Activated naive CD4-positive, alpha-beta T cell treated with anti-CD3 and anti-CD28 coated beads, Interleukin-2, amount 50 U/mL, for 24 hours (primary cell): ENCODE results near the gene EFTUD2.
A peak's percentile ranks its signal among the peaks of the same experiment; 100 is the strongest.

Experiments
- H3K27ac Mint-ChIP-seq: one replicate; pipeline ENCODE4 v1.8.0; 2021; ENCODE audit warnings: mild to moderate bottlenecking, mixed read lengths
- H3K27me3 Mint-ChIP-seq: one replicate; pipeline ENCODE4 v1.8.0; 2021; ENCODE audit warnings: mixed read lengths
- H3K36me3 Mint-ChIP-seq: one replicate; pipeline ENCODE4 v1.8.0; 2021; ENCODE audit warnings: mixed read lengths
- H3K4me1 Mint-ChIP-seq: one replicate; pipeline ENCODE4 v1.8.0; 2021; ENCODE audit warnings: mixed read lengths
- H3K4me3 Mint-ChIP-seq: one replicate; pipeline ENCODE4 v1.8.0; 2021; ENCODE audit warnings: mild to moderate bottlenecking, mixed read lengths
- H3K9me3 Mint-ChIP-seq: one replicate; pipeline ENCODE4 v1.8.0; 2021; ENCODE audit warnings: mixed read lengths

EFTUD2 gene

DNA sequence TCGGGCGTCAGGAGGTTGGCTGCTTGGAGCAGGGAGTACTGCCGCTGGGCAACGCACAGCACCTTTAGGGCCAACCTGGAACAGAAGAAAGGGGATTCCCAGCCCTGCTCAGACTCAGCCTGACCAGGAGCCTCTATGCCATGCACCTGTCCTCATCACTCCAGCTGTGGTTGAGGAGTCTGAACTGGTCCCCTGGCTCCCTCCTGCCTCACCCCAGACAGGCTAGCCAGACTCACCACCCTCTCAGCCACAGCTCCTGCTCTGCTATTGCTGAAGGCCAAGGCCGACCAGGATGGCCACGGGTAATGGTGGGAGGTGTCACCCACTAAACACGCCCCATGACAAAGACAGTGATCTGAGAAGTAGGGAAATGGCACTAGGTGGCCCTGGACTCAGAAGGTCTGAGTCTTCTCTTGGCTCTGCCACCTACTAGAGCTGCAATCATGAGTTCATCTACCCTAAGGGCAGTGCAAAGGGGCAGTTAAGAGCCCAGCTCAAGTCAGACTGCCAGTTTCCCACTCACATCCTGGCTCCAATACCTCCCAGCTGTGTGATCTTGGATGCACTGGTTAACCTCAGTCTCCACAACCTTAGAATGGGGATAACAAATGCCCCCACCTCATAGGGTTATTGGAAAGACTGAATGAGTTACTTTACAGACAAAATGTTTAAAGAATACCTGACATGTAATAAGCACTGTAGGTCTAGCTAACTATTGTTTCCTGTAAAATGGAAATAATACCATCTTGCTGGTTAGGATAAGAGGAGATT is 29.9 kb upstream of the EFTUD2 start:
- no peaks in the 10 kb centered on the region for H3K4me1 Mint-ChIP-seq
- no peak overlapping the region for H3K27ac Mint-ChIP-seq
- no peak overlapping the region for H3K4me3 Mint-ChIP-seq
- H3K36me3 Mint-ChIP-seq, result no peaks in the 10 kb centered on the region
- no peaks in the 10 kb centered on the region for H3K9me3 Mint-ChIP-seq
- no peaks in the 10 kb centered on the region for H3K27me3 Mint-ChIP-seq

DNA sequence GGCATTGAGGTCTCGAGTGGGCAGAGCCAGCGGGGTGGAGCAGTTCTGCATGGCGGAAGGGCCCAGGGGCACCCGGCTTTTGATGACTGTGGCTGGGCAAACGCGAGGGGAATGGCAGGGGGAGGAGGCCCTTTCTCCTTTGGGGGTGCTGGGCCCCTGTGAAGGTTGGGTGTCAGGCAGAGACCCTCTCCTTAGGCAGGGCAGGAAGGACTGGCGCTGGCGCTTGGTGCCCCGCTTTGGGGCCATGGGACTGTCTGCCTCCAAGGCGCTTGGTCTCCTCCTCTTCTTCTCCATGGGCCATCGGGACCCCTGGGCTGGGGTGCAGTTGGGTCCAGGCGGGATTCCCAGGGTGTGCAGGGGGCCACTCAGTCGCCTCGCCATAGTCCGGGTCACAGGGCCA is 28.9 kb upstream of the EFTUD2 start:
- no peaks in the 10 kb centered on the region for H3K36me3 Mint-ChIP-seq
- peak overlapping the region; percentile 55 for H3K27ac Mint-ChIP-seq
- no peaks in the 10 kb centered on the region for H3K4me1 Mint-ChIP-seq
- no peak overlapping the region for H3K4me3 Mint-ChIP-seq
- no peaks in the 10 kb centered on the region for H3K27me3 Mint-ChIP-seq
- H3K9me3 Mint-ChIP-seq, result no peaks in the 10 kb centered on the region

DNA sequence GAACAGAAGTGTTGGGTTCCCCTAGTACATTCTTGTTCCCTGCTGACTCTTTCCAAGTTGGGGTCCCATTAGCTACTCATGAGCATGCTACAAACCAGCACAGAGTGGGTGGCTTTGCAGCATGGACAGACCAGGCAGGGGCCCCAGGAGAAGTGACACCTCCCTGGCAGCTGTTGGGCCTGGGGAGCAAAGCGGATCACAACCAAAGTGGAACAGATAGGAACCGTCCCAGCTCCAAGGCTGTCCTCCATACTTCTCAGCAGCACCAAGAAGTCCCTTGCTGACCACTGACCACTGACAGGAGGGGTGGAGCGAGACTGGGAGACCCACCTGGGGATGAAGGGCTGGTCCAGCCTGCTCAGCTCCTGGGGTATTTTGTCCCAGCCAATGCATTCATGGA is 28.5 kb upstream of the EFTUD2 start:
- Mint-ChIP-seq H3K27ac (no peak overlapping the region), H3K27me3 (no peaks in the 10 kb centered on the region), H3K4me1 (no peaks in the 10 kb centered on the region), H3K9me3 (no peaks in the 10 kb centered on the region), H3K4me3 (no peak overlapping the region), H3K36me3 (no peaks in the 10 kb centered on the region)

DNA sequence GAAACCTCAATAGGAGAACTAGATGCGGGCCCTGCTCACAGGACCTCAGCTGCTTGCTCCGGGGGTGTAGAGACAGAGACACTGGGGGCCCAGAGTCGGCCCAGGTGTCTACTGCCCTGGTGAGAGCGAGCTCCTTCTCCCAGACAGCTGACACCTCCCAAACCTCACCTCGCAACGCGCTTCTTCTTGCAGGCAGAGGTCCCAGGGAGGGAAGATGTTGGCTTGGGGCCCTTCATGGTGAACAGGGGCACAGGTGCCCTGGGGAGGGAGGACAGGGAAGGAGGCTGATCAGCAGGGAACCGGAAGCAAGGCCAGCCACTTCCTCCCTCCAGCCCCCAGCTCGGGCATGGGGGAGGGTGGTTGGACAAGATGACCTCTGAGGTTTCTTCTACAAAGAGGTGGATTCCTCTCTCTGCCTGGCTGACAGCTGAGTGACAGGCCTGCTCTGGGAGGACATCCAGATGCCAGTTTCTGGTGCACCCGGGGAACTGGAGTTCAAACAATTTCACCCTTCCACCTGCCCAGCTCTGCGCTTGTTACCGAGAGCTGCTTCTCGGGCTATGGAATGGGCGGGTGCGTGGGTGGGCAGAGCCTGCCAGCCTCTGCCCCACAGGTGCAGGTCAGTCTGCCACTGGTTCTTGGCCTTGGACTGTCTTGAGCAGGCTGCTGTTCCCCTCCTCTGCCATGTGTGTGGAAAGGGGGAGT is 27.7 kb upstream of the EFTUD2 start:
- Mint-ChIP-seq H3K4me3 (no peak overlapping the region), H3K27me3 (no peaks in the 10 kb centered on the region), H3K27ac (no peak overlapping the region), H3K36me3 (no peaks in the 10 kb centered on the region), H3K4me1 (no peaks in the 10 kb centered on the region), H3K9me3 (no peaks in the 10 kb centered on the region)

DNA sequence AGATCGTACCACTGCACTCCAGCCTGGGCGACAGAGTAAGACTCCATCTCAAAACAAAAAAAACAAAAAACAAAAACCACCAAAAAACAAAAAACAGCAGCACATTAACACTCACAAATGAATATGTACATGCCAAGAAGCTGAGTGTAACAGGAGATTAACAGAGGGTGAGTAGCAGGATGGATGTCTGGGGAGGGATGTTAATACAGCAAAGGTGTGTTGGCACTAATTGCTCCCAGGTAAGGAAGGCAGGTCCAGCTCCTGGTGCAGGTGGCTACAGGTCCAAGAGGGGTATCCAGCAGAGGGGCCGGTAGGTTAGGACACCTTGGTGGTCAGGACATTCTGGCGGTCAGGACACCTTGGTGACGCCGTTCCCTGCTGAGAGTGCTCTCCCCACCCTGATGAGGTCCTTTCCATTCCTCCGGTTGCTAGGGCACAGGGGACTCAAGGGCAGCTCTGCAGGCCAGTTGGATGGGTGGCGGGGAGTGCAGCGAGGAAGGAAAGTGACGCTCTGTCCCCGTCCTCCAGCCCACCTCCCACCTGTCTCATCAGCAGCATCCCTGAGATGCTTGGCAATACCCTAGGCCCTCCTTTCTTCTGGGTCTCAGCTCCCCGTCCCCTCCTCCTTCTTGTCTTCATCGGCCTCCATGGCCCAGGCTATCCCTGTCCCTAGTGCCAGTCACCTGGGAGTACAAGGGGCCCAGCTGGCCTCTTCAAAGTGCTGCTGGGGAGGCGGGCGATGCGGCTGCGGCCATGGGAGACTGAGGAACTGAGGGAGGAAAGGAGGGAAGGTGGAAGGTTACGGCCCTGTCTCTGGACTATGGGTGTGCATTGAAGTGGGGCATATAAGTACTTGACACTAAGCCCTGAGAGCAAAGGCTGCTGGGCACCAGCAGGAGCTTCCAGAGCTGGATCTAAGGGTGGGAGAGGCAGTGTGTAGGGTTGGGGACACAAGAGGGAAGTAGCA is 26.8 kb upstream of the EFTUD2 start:
- H3K4me3 Mint-ChIP-seq, result no peak overlapping the region
- no peaks in the 10 kb centered on the region for H3K9me3 Mint-ChIP-seq
- no peaks in the 10 kb centered on the region for H3K36me3 Mint-ChIP-seq
- no peak overlapping the region for H3K27ac Mint-ChIP-seq
- no peaks in the 10 kb centered on the region for H3K4me1 Mint-ChIP-seq
- H3K27me3 Mint-ChIP-seq, result no peaks in the 10 kb centered on the region

DNA sequence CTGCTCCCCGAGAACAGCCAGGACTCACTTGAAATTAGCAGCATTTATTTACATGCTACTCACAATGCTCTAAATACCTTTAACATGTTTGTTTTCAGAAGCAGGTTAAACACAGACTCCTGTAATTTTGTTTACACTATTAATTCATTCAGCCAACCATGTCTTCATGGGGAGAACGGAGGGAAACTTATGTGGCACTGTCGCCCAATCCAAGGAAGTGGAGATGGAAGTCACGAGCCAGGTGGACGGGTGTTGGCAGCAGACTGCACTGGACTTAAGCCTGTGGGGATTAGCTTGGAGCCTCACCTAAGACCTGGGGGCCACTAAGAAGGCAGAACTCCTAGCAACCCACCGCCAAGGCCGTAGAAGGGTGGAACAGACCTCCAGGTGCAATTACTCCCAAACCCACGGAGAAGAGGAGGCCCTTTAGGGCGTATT is 24.9 kb upstream of the EFTUD2 start:
- Mint-ChIP-seq H3K4me1 (no peaks in the 10 kb centered on the region), H3K36me3 (no peaks in the 10 kb centered on the region), H3K9me3 (no peaks in the 10 kb centered on the region), H3K4me3 (no peak overlapping the region), H3K27me3 (peaks cover 2% of the 10 kb centered on the region), H3K27ac (no peak overlapping the region)

DNA sequence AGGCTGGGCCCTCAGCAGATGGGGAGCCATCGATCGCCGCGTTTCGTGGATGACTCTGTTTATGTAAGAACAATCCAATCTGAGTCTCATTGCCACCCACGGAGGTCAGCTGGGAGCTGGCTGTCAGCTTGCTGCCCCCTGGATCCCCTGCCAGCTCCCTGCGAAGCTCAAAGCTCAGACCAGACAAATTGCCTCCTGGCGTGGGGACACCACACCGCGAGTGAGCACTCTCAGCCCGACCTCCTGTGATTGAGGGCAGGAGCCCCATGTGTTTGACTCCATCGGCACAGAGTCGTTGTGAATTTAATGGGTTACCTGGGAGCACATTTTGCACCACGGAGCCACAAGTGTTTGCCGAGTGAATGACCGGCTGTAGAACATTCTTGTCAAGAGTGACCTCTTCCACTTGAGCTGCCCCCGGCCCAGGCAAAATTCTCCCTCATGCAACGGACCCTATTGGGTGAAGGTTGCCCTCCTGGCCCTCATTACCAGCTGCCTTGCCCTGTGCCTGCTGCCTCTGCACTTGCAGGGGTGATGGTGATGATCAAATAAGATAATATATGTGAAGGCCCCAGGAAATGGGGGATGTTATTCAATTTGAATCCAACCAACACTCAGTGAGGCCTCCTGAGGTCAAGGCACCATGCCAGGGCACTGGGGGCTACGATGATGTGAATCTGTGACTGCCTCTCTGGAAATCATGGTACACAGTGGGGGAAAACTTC is 23.7 kb upstream of the EFTUD2 start:
- Mint-ChIP-seq H3K4me1 (no peaks in the 10 kb centered on the region), H3K27ac (no peak overlapping the region), H3K36me3 (no peaks in the 10 kb centered on the region), H3K27me3 (peaks cover 2% of the 10 kb centered on the region), H3K9me3 (no peaks in the 10 kb centered on the region), H3K4me3 (no peak overlapping the region)

DNA sequence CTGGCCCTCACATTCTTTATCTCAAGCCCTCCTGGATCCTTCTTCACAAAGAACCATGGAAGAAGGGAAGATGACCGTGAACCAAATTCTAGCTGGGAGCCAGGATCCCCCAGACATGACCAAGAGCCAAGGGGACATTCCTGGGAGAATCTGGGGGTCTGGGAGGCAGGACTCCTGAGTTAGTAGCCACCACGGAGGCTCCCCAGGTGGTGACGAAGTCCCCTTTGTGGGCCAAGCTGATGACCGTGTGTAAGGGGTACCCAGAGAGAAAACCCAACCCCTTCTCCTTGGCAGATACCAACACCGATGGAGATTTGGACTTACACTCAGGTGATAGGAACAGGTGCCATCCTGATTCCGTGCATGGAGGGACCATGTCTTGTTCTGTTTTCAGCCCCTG is 22.9 kb upstream of the EFTUD2 start:
- Mint-ChIP-seq H3K4me1 (no peaks in the 10 kb centered on the region), H3K27ac (no peak overlapping the region), H3K4me3 (no peak overlapping the region), H3K36me3 (no peaks in the 10 kb centered on the region), H3K9me3 (no peaks in the 10 kb centered on the region), H3K27me3 (peaks cover 2% of the 10 kb centered on the region)

DNA sequence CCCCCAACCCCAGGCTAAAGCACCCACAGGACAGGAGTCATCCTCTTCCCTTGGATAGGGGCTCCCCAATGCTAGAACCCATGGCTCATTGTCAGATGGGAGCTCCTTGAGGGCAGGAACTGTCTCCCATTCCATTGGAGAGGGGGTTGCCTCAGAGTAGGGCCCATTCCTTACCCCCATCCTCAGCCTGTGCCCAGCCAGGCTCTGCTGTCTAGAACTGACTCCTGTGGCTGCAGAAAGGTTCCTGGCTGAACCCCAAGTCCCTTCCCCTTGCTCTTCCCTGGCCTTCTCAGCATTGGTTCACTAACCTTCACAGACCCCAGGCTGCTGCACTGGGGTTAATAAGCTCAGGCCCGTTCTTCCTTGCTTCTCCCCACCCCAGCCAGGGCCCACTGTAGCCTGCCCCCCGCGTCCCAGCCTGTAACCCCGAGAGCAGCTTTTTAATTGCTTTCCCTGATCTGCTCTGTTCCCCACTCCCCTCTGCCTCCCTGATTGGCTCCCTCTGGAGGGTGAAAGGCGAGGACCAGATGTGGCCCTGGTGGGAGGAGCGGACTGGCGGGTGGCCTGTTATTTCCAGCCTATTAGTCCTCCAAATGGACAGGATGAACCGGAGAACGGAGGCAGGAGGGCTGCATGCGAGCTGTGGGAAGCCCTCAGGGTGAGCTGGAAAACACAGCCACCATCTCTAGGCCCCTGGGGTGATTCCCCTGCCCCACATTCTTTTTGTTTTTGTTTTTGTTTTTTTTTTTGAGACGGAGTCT is 22.1 kb upstream of the EFTUD2 start:
- Mint-ChIP-seq H3K4me3 (no peak overlapping the region), H3K27me3 (peaks cover 2% of the 10 kb centered on the region), H3K36me3 (no peaks in the 10 kb centered on the region), H3K4me1 (no peaks in the 10 kb centered on the region), H3K27ac (no peak overlapping the region), H3K9me3 (no peaks in the 10 kb centered on the region)

DNA sequence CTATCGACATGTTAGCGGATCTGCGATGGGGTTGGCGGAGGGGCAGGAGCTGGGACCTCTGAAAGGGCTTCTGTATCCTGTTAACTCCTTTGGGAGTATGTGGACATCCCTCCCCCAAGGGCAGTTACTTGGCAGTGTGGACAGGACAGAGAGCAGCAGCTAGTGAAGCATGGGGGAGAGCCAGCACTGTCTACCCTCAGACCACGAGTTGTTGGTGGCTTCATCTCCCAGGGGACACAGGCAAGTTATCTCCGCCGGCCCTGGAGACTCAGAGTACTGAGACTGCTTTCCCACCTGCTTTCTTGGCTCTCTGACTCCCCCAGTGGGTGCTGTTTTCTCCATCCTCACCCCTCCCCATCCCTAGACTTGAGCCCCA is 21.3 kb upstream of the EFTUD2 start:
- Mint-ChIP-seq H3K27me3 (peaks cover 2% of the 10 kb centered on the region), H3K4me3 (no peak overlapping the region), H3K9me3 (no peaks in the 10 kb centered on the region), H3K27ac (no peak overlapping the region), H3K4me1 (no peaks in the 10 kb centered on the region), H3K36me3 (no peaks in the 10 kb centered on the region)

DNA sequence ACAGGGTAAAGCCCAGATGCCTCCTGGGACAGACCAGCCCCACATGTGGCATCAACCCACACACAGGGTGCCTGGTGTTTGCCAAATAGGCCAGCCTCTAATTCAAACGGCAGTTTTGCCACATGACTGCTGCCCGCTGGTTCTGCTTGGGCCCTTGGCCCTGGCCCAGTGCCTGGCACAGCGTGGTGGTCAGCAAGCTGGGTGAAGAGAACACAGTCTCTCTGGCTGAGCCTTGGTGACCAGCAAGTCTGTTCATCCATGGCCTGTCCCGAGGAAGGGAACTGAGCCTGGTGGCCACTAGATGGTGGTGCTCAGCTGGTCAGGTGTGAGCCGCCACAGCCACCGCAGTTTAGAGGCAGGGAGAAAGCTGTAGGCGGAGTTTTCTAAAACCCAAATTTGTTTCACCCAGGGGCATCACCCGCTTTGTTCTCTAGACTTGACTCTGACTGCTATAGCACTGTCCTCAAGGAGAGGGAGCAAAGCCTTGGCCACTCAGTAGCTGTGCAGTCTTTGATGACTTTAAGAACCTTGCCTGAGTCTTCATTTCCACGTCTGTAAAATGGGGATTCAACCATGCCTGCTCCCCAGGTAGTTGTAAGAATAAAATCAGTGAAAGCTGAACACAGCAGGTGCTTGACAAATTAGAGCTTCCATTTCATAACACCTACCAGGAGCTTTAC is 20.8 kb upstream of the EFTUD2 start:
- no peaks in the 10 kb centered on the region for H3K36me3 Mint-ChIP-seq
- no peak overlapping the region for H3K27ac Mint-ChIP-seq
- no peak overlapping the region for H3K4me3 Mint-ChIP-seq
- H3K27me3 Mint-ChIP-seq, result peaks cover 2% of the 10 kb centered on the region
- no peaks in the 10 kb centered on the region for H3K4me1 Mint-ChIP-seq
- H3K9me3 Mint-ChIP-seq, result no peaks in the 10 kb centered on the region

DNA sequence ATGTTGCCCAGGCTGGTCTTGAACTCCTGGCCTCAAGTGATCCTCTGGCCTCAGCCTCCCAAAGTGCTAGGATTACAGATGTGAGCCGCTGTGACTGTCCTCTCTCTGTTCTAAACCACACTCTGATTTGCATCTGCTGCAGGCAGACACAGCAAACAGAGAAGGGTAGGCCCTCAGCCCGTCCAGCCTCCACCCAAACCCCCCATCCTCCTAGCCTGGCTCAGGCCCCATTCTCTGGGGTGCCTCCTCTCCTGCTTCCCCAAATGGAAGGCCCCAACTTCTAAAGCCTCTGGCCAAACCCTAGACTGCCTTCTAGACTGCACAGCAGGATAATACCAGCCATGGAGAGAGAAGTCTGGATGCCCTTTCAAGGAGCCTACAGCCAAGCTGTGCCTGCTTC is 20.2 kb upstream of the EFTUD2 start:
- no peaks in the 10 kb centered on the region for H3K36me3 Mint-ChIP-seq
- no peak overlapping the region for H3K27ac Mint-ChIP-seq
- H3K4me1 Mint-ChIP-seq, result no peaks in the 10 kb centered on the region
- H3K9me3 Mint-ChIP-seq, result no peaks in the 10 kb centered on the region
- no peak overlapping the region for H3K4me3 Mint-ChIP-seq
- peaks cover 2% of the 10 kb centered on the region for H3K27me3 Mint-ChIP-seq

DNA sequence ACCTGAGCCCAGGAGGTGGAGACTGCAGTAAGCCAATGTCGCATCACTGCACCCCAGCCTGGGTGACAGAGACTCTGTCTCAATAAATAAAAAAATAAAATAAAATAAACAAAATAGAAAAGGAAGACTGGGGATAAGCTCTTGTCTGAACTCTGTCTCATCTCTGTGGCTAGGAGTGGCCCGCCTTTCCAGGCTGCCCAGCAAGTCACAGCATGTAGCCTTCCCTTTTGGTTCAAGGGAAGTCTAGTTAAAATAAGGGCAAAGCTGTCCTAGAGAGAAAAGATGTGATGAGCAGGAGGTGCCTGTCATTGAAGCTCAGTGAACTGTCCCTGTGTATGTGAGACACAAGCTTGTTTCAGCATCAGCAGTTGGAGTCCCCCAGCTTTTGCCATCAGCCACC is 18.8 kb upstream of the EFTUD2 start:
- Mint-ChIP-seq H3K4me3 (no peak overlapping the region), H3K4me1 (peaks cover 6% of the 10 kb centered on the region), H3K27me3 (peaks cover 6% of the 10 kb centered on the region), H3K27ac (no peak overlapping the region), H3K9me3 (no peaks in the 10 kb centered on the region), H3K36me3 (no peaks in the 10 kb centered on the region)

DNA sequence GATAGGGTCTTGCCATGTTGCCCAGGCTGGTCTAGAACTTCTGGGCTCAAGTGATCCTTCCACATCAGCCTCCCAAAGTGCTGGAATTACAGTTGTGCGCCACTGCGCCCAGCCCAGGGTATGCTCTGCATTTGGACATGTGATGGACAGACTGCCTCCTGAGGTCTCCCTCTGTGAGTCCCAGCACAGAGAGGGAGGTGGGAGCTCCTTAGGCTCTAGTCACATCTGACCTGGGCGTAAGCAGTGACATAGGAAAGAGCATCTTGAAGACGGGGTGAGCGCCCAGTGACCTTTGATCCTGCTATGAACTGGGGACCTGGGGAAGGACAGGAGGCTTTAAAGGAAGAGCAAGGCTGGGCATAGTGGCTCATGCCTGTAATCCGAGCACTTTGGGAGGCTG is 18.2 kb upstream of the EFTUD2 start:
- Mint-ChIP-seq H3K4me1 (peaks cover 8% of the 10 kb centered on the region), H3K27me3 (peaks cover 8% of the 10 kb centered on the region), H3K4me3 (no peak overlapping the region), H3K9me3 (no peaks in the 10 kb centered on the region), H3K36me3 (no peaks in the 10 kb centered on the region), H3K27ac (no peak overlapping the region)
